Keratinocyte (primary cell): ENCODE measurements around the gene LEUTX. TPM values are rescaled to one million over a fixed set of nuclear protein-coding genes. Genes with fewer than 3 reads are reported as not detected.
A peak's percentile ranks its signal among the peaks of the same experiment; 100 is the strongest.

ENCODE experiments used
- DNase-seq: peaks from one replicate; pipeline ENCODE4 v3.0.0-alpha.2; 2011; ENCODE audit warnings: low read depth, missing footprints, low spot score
- FAIRE-seq: peaks from 2 replicates; lab custom pipeline; 2011; peaks lifted over from hg19 to GRCh38; lab: Jason Lieb, UNC
- H2AFZ ChIP-seq: 2 replicates; pipeline ENCODE4 v1.6.0; 2012; ENCODE audit warnings: low read length, control low read depth, inconsistent platforms; ENCODE audit not compliant: control insufficient read depth
- H3K27ac ChIP-seq: 2 replicates; pipeline ENCODE4 v1.5.1; 2011; ENCODE audit warnings: low read length; ENCODE audit not compliant: control insufficient read depth, insufficient read depth
- H3K27me3 ChIP-seq: 3 replicates; pipeline ENCODE4 v1.6.0; 2011; ENCODE audit warnings: low read length; ENCODE audit not compliant: control insufficient read depth, insufficient read depth; ENCODE audit errors: extremely low read depth
- H3K36me3 ChIP-seq, 2 experiments: 2 replicates in 1 of 2; 3 replicates in 1 of 2; pipeline ENCODE4 v1.5.1; 2011; ENCODE audit warnings: low read length in 2 of 2, mild to moderate bottlenecking in 1 of 2; ENCODE audit not compliant: control insufficient read depth in 2 of 2, insufficient read depth in 2 of 2; ENCODE audit errors: extremely low read depth in 1 of 2
- H3K4me1 ChIP-seq: 3 replicates; pipeline ENCODE4 v1.5.1; 2011; ENCODE audit warnings: low read length; ENCODE audit not compliant: control insufficient read depth, insufficient read depth; ENCODE audit errors: extremely low read depth
- H3K4me2 ChIP-seq: 3 replicates; pipeline ENCODE4 v1.6.0; 2011; ENCODE audit warnings: low read depth, low read length; ENCODE audit not compliant: control insufficient read depth, insufficient read depth; ENCODE audit errors: extremely low read depth
- H3K4me3 ChIP-seq, 3 experiments: fragments of 200-600 bp in 1 of 3; sonication (generic) in 1 of 3; 2 replicates in 2 of 3; 3 replicates in 1 of 3; pipeline ENCODE4 v1.5.1; 2011 to 2016; ENCODE audit warnings: low read length in 3 of 3, mild to moderate bottlenecking in 3 of 3, control low read depth in 2 of 3, inconsistent platforms in 1 of 3, low read depth in 1 of 3, mixed read lengths in 1 of 3, mixed run types in 1 of 3, moderate library complexity in 1 of 3; ENCODE audit not compliant: control insufficient read depth in 2 of 3, insufficient read depth in 2 of 3; ENCODE audit errors: extremely low read depth in 1 of 3
- H3K79me2 ChIP-seq: 2 replicates; pipeline ENCODE4 v1.6.0; 2012; ENCODE audit warnings: low read length; ENCODE audit not compliant: control insufficient read depth, insufficient read depth
- H3K9ac ChIP-seq: 3 replicates; pipeline ENCODE4 v1.6.0; 2011; ENCODE audit warnings: low read length; ENCODE audit not compliant: control insufficient read depth, insufficient read depth; ENCODE audit errors: extremely low read depth
- H3K9me1 ChIP-seq: 3 replicates; pipeline ENCODE4 v1.6.0; 2011; ENCODE audit warnings: low read length; ENCODE audit not compliant: control insufficient read depth, insufficient read depth; ENCODE audit errors: extremely low read depth
- H3K9me3 ChIP-seq: 2 replicates; pipeline ENCODE4 v1.5.1; 2012; ENCODE audit warnings: low read depth, low read length; ENCODE audit not compliant: control insufficient read depth
- H4K20me1 ChIP-seq: 3 replicates; pipeline ENCODE4 v1.6.0; 2011; ENCODE audit warnings: low read length; ENCODE audit not compliant: control insufficient read depth, insufficient read depth; ENCODE audit errors: extremely low read depth
- CTCF ChIP-seq, 3 experiments: IDR thresholded peaks in 1 of 3; conservative IDR thresholded peaks in 1 of 3; optimal IDR thresholded peaks in 1 of 3; 2 replicates in 2 of 3; 3 replicates in 1 of 3; pipeline versions ENCODE3 to v1.5.1; 2011; ENCODE audit warnings: low read length in 3 of 3, mild to moderate bottlenecking in 3 of 3, moderate library complexity in 2 of 3, control low read depth in 1 of 3, inconsistent platforms in 1 of 3; ENCODE audit not compliant: insufficient read depth in 2 of 3; ENCODE audit errors: extremely low read depth in 1 of 3
- EZH2 ChIP-seq: IDR thresholded peaks from one replicate; pipeline ENCODE4 v1.6.1; 2012; ENCODE audit warnings: inconsistent platforms, mild to moderate bottlenecking, low read length, moderate library complexity
- dilution Hi-C: fragments of 300-500 bp; cut with MboI; formaldehyde crosslinking; loops from one replicate; pipeline ENCODE4 v1.7.0; 2020; ENCODE audit warnings: low sequenced_read_pairs; ENCODE audit not compliant: extremely low pct_ligation_motif_present
- polyA plus RNA-seq, 5 experiments: library from polyadenylated mRNA; depleted of rRNA in 3 of 5; stranded (reverse) in 3 of 5; stranded (forward) in 1 of 5; unstranded in 1 of 5; fragments of >200 nt; gene quantifications; 1 replicate in 1 of 5; 2 replicates in 3 of 5; 3 replicates in 1 of 5; pipeline versions ENCODE4 v1.2.1 to v1.2.3, GENCODE V29; 2011 to 2012; ENCODE audit warnings: missing spikeins in 2 of 5, low read depth in 1 of 5, low replicate concordance in 1 of 5
- small RNA-seq, 3 experiments: library from RNA; depleted of rRNA; stranded (forward); fragments of <200 nt; gene quantifications; one replicate each; pipeline ENCODE3, GENCODE V24; 2012; ENCODE audit warnings: low read depth in 3 of 3, low replicate concordance in 1 of 3; ENCODE audit not compliant: insufficient read length in 3 of 3

LEUTX gene
- polyA plus RNA-seq, 1 donor (not counting 4 experiments of a cell fraction or from before 2014, with no cell fraction given): not detected

GRCh38 chr19:39833464-39834286 is 55.0 kb downstream of the LEUTX start, which contains the start of gene DYRK1B:
DYRK1B (minus strand) TSS chr19:39834162; CDS start chr19:39831867, 2,295 bp downstream.
- Histone ChIP-seq H3K9ac (peak within 1 kb of the TSS; percentile 89), H3K4me1 (peaks cover 11% of the 10 kb centered on the region), H3K79me2 (peaks cover 12% of the 10 kb centered on the region), H4K20me1 (no peaks in the 10 kb centered on the region), H3K4me3 (peak within 1 kb of the TSS; percentile 74 to 90 (median 79)), H3K4me2 (peak within 1 kb of the TSS; percentile 67), H3K36me3 (peaks cover 36 to 55% of the 10 kb centered on the region in 2 experiments), H2AFZ (peak within 1 kb of the TSS; percentile 71), H3K9me3 (no peaks in the 10 kb centered on the region), H3K27me3 (no peaks in the 10 kb centered on the region), H3K9me1 (peaks cover 2% of the 10 kb centered on the region), H3K27ac (peak within 1 kb of the TSS; percentile 88)
- DNase-seq: peak; percentile 74
- no peak for TF ChIP-seq CTCF (optimal IDR thresholded peaks at IDR 0.05 in 1 of 3, IDR thresholded peaks at IDR 0.05 in 1 of 3, conservative IDR thresholded peaks at IDR 0.05 in 1 of 3; ENCODE audit: extremely low read depth in 1 of 3, insufficient read depth in 2 of 3, low read length in 3 of 3)
- TF ChIP-seq EZH2: no peak
- dilution Hi-C loops: no loop called here
- FAIRE-seq: peak; percentile 77

- H3K36me3 ChIP-seq: peaks cover 41 to 61% of the 10 kb centered on the region in 2 experiments
- H3K9me1 ChIP-seq: peaks cover 2% of the 10 kb centered on the region
- H2AFZ ChIP-seq: peak overlapping the region; percentile 71
- FAIRE-seq (no peak), DNase-seq (no peak)
- H3K9ac ChIP-seq: peak overlapping the region; percentile 89
- peak overlapping the region; percentile 47 for H3K27ac ChIP-seq
- peaks cover 11% of the 10 kb centered on the region for H3K4me1 ChIP-seq
- H3K4me3 ChIP-seq: peak overlapping the region in 2 of 3 experiments; percentile 44 to 90
- H3K79me2 ChIP-seq: peaks cover 19% of the 10 kb centered on the region
- no peaks in the 10 kb centered on the region for H3K9me3 ChIP-seq
- no peaks in the 10 kb centered on the region for H4K20me1 ChIP-seq
- no peak for TF ChIP-seq EZH2
- no peaks in the 10 kb centered on the region for H3K27me3 ChIP-seq
- dilution Hi-C loops: no loop called here
- peak overlapping the region; percentile 59 for H3K4me2 ChIP-seq
Measured at GRCh38 chr19:39834287-39834841, 55.7 kb downstream of the LEUTX start.

Small RNAs within 50 kb of the gene (small RNA-seq; reads per million reads assigned to genes)
- gene MIR6719: 0 reads per million in 3 experiments

Other genes starting within 250 kb of the LEUTX start
- gene EID2B, start 246.0 kb upstream of the LEUTX start, polyA plus RNA-seq: 1.1 to 1.9 TPM (median 1.2 TPM) in 3 replicates
- gene EID2, start 238.7 kb upstream of the LEUTX start, polyA plus RNA-seq: 9.5 to 12.9 TPM (median 9.6 TPM) in 3 replicates
- gene LGALS13, start 176.3 kb upstream of the LEUTX start, polyA plus RNA-seq: not detected in 3 replicates
- gene LGALS16, start 122.9 kb upstream of the LEUTX start, polyA plus RNA-seq: not detected in 3 replicates
- not detected in 3 replicates for gene LGALS14, start 74.4 kb upstream of the LEUTX start, polyA plus RNA-seq
- gene CLC, start 40.8 kb upstream of the LEUTX start, polyA plus RNA-seq: not detected in 3 replicates
- 4.3 to 6.4 TPM (median 4.6 TPM) in 3 replicates for gene DYRK1B, start 55.3 kb downstream of the LEUTX start, polyA plus RNA-seq
- gene FBL, start 67.5 kb downstream of the LEUTX start, polyA plus RNA-seq: 222 to 357 TPM (median 301 TPM) in 3 replicates
- gene FCGBP, start 155.8 kb downstream of the LEUTX start, polyA plus RNA-seq: 0.02 to 0.12 TPM (median 0.10 TPM) in 3 replicates
- 48.2 to 107 TPM (median 74.1 TPM) in 3 replicates for gene PSMC4, start 192.3 kb downstream of the LEUTX start, polyA plus RNA-seq
- gene ZNF546, start 218.2 kb downstream of the LEUTX start, polyA plus RNA-seq: 0.31 to 0.85 TPM (median 0.52 TPM) in 3 replicates